ENCODE data around the gene CARMIL1. TPM values are rescaled to one million over a fixed set of nuclear protein-coding genes. Genes with fewer than 3 reads are reported as not detected.

CARMIL1 gene
- total and polyA plus RNA-seq, 10 of the 15 experiments (the other 5 are each of a cell fraction or from before 2014, with no cell fraction given), result 6.4 to 18.1 (median 10.3) TPM

GRCh38 chr6:25599516-25600085, 320.4 kb downstream of the CARMIL1 start:
- BruUV-seq (replicated peaks), result no TSS peak
- Histone ChIP-seq H3K4me2 (ENCODE audit: control insufficient read depth, insufficient read depth) (no peak overlapping the region), H3K27me3 (replicated peaks in 1 of 2; ENCODE audit: control insufficient read depth in 2 of 2, insufficient read depth in 2 of 2, low read length in 1 of 2) (no peaks in the 10 kb centered on the region), H3K4me3 (no peak overlapping the region), H3K4me1 (ENCODE audit: control insufficient read depth, insufficient read depth, low read length) (no peaks in the 10 kb centered on the region), H3K79me2 (ENCODE audit: control insufficient read depth, insufficient read depth, low read length) (no peaks in the 10 kb centered on the region), H4K20me1 (ENCODE audit: control insufficient read depth, insufficient read depth) (no peaks in the 10 kb centered on the region), H3K27ac (ENCODE audit: control insufficient read depth, insufficient read depth) (no peak overlapping the region), H3K9ac (ENCODE audit: control insufficient read depth, insufficient read depth, low read length) (no peak overlapping the region), H2AFZ (ENCODE audit: control insufficient read depth, low read depth, low read length) (no peak overlapping the region), H3K36me3 (ENCODE audit: control insufficient read depth in 2 of 2, insufficient read depth in 2 of 2, low read length in 1 of 2) (no peaks in the 10 kb centered on the region), H3K9me3 (replicated peaks; ENCODE audit: control insufficient read depth, insufficient read depth, low read length) (no peaks in the 10 kb centered on the region)
- ATAC-seq (no peak), DNase-seq (ENCODE audit: low read depth, low spot score) (no peak), FAIRE-seq (no peak)
- intact Hi-C loops (cut with micrococcal nuclease; ENCODE audit: unreplicated experiment), result loop anchor here (5.0 kb wide), 1 partner anchor 42 kb away; no protein-coding TSS in a partner anchor
- ChIA-PET SMC1A (ENCODE audit: uncharacterized antibody, unreplicated experiment) (interaction anchor here (0.8 to 4.3 kb wide), 10 partner anchors 8 to 374 kb away, joined by 3 to 23 read pairs (median 5); no protein-coding TSS in a partner anchor), RAD21 (ENCODE audit: unreplicated experiment) (interaction anchor here (1.5 to 4.3 kb wide), 3 partner anchors 11 to 376 kb away, joined by 3 to 18 read pairs (median 4); no protein-coding TSS in a partner anchor), POLR2A (interaction anchor here (1.4 kb wide), 1 partner anchor 11 kb away, joined by 3 read pairs; no protein-coding TSS in a partner anchor), CTCF (interaction anchor here (1.0 to 8.2 kb wide), 11 partner anchors 9 to 375 kb away, joined by 3 to 44 read pairs (median 4); no protein-coding TSS in a partner anchor)
- 86% methylated on average over 4 of the region's 4 CpGs for WGBS (ENCODE audit: insufficient coverage, insufficient replicate concordance, low lambda C conversion rate, missing lambda C conversion rate)
- in situ Hi-C loops (cut with MboI), result no loop called here
- TF ChIP-seq JUNB (IDR thresholded peaks at IDR 0.05), result no peak
- no peak for TF ChIP-seq CEBPB (IDR thresholded peaks at IDR 0.05; ENCODE audit: borderline replicate concordance in 1 of 2, low read depth in 2 of 2, low read length in 2 of 2)
- no peak for TF ChIP-seq FOS (IDR thresholded peaks at IDR 0.05; ENCODE audit: borderline replicate concordance, extremely low read depth, insufficient read length)
- no peak for TF ChIP-seq USF2 (IDR thresholded peaks at IDR 0.05; ENCODE audit: borderline replicate concordance, low read depth, low read length)
- no peak for TF ChIP-seq BCL11A (IDR thresholded peaks at IDR 0.05; ENCODE audit: low read depth, low read length)
- TF ChIP-seq SRF (IDR thresholded peaks at IDR 0.05; ENCODE audit: low read depth in 2 of 2, low read length in 2 of 2), result no peak
- TF ChIP-seq SMC3 (IDR thresholded peaks at IDR 0.05; ENCODE audit: borderline replicate concordance, low read length), result no peak
- TF ChIP-seq BMI1 (IDR thresholded peaks at IDR 0.05; ENCODE audit: borderline replicate concordance), result no peak
- TF ChIP-seq, protein P1, sequence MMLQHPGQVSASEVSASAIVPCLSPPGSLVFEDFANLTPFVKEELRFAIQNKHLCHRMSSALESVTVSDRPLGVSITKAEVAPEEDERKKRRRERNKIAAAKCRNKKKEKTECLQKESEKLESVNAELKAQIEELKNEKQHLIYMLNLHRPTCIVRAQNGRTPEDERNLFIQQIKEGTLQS (IDR thresholded peaks at IDR 0.05; ENCODE audit: borderline replicate concordance, extremely low read depth, low read depth, low read length), result no peak
- TF ChIP-seq TCF7 (IDR thresholded peaks at IDR 0.05; ENCODE audit: borderline replicate concordance), result no peak
- no peak for TF ChIP-seq ATF7 (IDR thresholded peaks at IDR 0.05; ENCODE audit: low read depth)
- TF ChIP-seq, protein P2, sequence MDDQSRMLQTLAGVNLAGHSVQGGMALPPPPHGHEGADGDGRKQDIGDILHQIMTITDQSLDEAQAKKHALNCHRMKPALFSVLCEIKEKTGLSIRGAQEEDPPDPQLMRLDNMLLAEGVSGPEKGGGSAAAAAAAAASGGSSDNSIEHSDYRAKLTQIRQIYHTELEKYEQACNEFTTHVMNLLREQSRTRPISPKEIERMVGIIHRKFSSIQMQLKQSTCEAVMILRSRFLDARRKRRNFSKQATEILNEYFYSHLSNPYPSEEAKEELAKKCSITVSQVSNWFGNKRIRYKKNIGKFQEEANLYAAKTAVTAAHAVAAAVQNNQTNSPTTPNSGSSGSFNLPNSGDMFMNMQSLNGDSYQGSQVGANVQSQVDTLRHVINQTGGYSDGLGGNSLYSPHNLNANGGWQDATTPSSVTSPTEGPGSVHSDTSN (IDR thresholded peaks at IDR 0.05; ENCODE audit: insufficient replicate concordance, low read depth, low read length), result no peak
- TF ChIP-seq CTCF (IDR thresholded peaks at IDR 0.05 in 2 of 3, conservative IDR thresholded peaks at IDR 0.05 in 1 of 3; ENCODE audit: control insufficient read depth in 2 of 3, extremely low read depth in 1 of 3, insufficient read depth in 1 of 3, low read depth in 3 of 3, low read length in 3 of 3), result no peak
- TF ChIP-seq KLF5 (IDR thresholded peaks at IDR 0.05; ENCODE audit: partially characterized antibody), result no peak
- no peak for TF ChIP-seq EGR1 (IDR thresholded peaks at IDR 0.05; ENCODE audit: borderline replicate concordance in 1 of 2, low read depth in 2 of 2, low read length in 2 of 2)
- no peak for TF ChIP-seq ETV6 (conservative IDR thresholded peaks at IDR 0.05 in 1 of 2, IDR thresholded peaks at IDR 0.05 in 1 of 2; ENCODE audit: borderline replicate concordance in 1 of 2, low read depth in 1 of 2)
- no peak for TF ChIP-seq NFXL1 (IDR thresholded peaks at IDR 0.05; ENCODE audit: borderline replicate concordance)
- TF ChIP-seq ZNF217 (IDR thresholded peaks at IDR 0.05), result no peak
